Spleen (tissue), 7 donors: ENCODE results near the gene MBD3L3.
"Not testable (repeated sequence)": the region's sequence is repeated elsewhere in the genome, so short reads cannot be mapped to it uniquely, and the experiment has no call there.

ENCODE experiments used
- CTCF ChIP-seq, 11 experiments: fragments of 200-600 bp in 7 of 11; fragments of 450-650 bp in 4 of 11; sonication (generic) in 4 of 11; IDR thresholded peaks in 8 of 11; conservative IDR thresholded peaks in 3 of 11; 1 replicate in 7 of 11; 2 replicates in 4 of 11; pipeline versions ENCODE4 v1.4.0 to v1.8.0; 2016 to 2021; ENCODE audit warnings: antibody characterized with exemption in 11 of 11, inconsistent platforms in 4 of 11, mild to moderate bottlenecking in 1 of 11
- POLR2A ChIP-seq, 3 donors: fragments of 450-650 bp; IDR thresholded peaks; one replicate each; pipeline ENCODE4 v1.5.1; 2017; ENCODE audit warnings: antibody characterized with exemption in 3 of 3, mild to moderate bottlenecking in 1 of 3
- donor health status: DM: no; HTN: no; CAD: no; lungs with moderate emphysema.
- donor health status: DM: no; HTN: no; CAD: no.
- donor health status: DM: no; HTN: no; CAD: no.

GRCh38 chr19:7028790-7029189 is 29.7 kb downstream of the MBD3L3 start:
- not testable (repeated sequence) for TF ChIP-seq CTCF (IDR thresholded peaks at IDR 0.05 in 8 of 11, conservative IDR thresholded peaks at IDR 0.05 in 3 of 11); POLR2A (IDR thresholded peaks at IDR 0.05)
